Right renal pelvis (tissue), 4 donors: Measurements from ENCODE around the gene CACNA1A. TPM values are rescaled to one million over a fixed set of nuclear protein-coding genes. Genes with fewer than 3 reads are reported as not detected.
"Not testable (repeated sequence)": the region's sequence is repeated elsewhere in the genome, so short reads cannot be mapped to it uniquely, and the experiment has no call there.

ENCODE experiments used
- DNase-seq, 4 donors: peaks; one replicate each; pipeline ENCODE4 v3.0.0-alpha.2; 2013; ENCODE audit warnings: low read depth in 4 of 4, low spot score in 3 of 4, missing footprints in 1 of 4
- polyA plus RNA-seq, 4 donors: library from polyadenylated mRNA; unstranded; fragments of 120-200 nt; gene quantifications; one replicate each; pipeline ENCODE4 v1.2.1, GENCODE V29; 2013; ENCODE audit not compliant: insufficient read length in 4 of 4

CACNA1A gene
- polyA plus RNA-seq, 4 donors, result 1.7 to 3.0 (median 2.2) TPM

DNA sequence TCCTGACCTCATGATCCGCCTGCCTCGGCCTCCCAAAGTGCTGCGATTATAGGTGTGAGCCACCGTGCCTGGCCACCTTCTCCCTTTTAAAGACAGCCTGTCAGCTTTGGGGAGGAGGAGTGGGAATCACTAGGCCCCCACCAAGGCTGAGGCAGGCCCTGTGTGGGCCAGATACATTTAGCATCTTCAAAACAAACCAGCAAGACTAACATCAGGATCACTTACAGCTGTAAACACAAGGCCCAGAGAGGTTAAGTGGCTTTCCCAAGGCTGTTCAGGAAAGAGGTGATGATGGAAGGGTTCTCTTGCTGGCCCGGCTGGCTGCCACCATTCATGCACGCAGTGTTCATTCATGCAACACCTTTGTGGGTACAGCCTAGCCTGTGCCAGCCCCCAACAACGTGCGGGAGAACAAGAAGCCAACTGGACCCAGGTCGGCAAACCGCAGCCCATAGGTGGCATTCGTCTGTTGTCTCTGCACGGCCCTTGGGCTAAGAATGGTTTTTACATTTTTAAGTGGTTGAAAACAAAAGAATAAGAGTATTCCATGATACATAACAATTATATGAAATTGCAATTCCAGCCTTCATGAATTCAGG lies 333.0 kb downstream of the CACNA1A start:
- no peak for DNase-seq

DNA sequence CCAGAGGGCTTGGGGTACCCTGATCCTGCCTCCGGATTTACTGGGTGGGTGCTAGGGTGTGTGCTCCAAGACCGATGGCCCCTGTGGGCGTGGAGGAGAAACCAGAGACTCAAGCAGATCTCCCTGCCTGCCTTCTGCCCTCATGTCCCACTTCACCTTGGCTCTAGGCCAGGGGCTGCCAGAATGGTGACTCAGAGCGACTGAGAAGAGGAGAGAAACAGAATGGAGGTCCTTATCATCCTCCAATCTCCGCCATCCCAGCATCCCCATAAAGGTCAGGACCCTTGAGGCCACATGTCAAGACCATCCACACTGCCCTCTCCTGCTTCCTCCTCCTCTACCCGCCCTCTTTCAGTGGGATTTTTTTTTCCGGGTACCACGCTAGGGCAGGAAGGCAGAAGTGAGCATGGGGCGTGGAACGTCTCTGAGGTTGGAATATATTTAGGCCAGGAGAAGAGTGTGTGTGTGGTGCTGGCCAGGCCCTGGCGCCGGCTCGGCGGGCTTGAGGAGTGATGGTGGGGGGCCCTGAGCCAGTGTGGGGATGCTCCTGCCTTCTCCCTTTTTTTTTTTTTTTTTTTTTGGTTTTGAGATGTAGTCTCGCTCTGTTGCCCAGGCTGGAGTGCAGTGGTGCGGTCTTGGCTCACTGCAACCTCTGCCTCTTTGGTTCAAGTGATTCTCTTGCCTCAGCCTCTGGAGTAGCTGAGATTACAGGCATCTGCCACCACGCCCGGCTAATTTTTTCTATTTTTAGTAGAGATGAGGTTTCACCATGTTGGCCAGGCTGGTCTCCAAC lies 333.7 kb downstream of the CACNA1A start:
- no peak for DNase-seq

DNA sequence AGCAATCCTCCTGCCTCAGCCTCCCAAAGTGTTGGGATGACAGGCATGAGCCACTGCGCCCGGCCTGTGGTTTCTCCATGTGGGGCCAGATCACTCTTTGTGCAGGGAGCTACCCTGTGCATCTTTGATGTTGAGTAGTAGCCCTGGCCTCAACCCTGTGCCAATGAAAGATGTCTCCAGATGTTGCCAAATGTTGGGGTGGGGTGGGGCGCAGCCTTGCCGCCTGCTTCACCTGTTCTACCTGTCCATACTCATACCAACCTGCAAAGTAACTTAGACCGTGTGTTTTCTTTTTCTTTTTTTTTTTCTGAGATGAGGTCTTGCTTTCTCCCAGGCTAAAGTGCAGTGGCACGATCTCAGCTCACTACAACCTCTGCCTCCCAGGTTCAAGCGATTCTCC lies 335.1 kb downstream of the CACNA1A start:
- no peak for DNase-seq

GRCh38 chr19:13169769-13170168 lies 336.5 kb downstream of the CACNA1A start:
- no peak for DNase-seq

DNA sequence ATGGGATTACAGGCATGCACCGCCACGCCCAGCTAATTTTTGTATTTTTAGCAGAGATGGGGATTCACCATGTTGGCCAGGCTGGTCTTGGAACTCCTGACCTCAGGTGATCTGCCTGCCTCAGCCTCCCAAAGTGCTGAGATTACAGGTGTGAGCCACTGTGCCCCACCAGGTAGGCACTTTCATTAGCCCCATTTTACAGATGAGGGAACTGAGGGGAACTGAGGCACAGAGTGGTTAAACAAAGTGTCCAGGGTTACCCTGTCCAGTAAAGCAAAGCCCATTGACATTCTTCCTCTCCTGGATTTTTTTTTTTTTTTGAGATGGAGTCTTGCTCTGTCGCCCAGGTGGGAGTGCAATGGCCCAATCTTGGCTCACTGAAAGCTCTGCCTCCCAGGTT lies 340.1 kb downstream of the CACNA1A start:
- not testable (repeated sequence) for DNase-seq

GRCh38 chr19:13165162-13165997 lies 340.9 kb downstream of the CACNA1A start:
- DNase-seq, result no peak

GRCh38 chr19:13164343-13165161 lies 341.7 kb downstream of the CACNA1A start:
- DNase-seq, result peak in 3 of 4 donors; percentile 71 to 79 (median 77)

GRCh38 chr19:13163609-13164342 lies 342.5 kb downstream of the CACNA1A start:
- DNase-seq, result peak in 3 of 4 donors; percentile 56 to 76 (median 64)

DNA sequence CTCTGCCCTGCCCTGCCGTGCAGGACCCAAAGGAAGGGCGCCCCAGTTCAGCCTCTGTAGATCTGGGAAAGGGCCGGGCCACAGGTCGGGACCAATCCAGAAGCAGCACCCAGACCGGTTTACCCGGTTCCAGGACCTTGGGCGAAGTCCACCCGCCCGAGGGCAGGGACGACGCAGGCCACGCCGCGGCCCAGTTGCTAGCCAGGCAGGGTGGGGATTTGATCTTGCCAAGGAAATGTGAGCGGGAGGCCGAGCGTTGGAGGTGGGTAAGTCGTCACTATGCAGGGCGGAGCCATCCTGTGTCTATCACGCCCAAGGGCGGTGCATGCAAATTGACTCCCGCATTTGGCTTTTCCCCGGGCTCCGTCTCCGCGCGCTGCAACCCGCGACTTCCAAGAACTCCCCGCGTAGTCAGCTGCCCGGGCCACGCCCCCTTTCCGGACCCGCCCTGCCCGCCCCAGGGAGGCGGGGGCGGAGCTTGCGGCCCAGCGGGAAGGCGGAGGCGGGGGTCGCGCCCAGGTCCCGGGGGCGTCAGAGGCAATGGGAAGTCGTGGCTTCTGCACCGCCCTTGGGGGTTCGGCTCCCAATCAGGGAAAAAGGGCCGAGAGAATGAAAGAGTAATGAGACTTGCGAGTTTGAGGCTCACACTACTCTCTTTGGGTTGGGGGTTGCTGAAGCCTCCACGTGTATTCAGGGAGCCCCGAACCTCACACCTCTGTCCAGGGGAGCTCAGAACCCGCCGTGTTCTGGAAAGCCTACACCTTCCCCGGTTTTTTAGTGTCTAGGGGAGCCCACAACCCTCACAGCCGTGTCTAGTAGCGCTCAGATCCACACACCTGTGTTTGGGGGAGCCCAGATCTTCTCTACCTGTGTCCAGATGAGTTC lies 343.3 kb downstream of the CACNA1A start:
- peak; percentile 88 to 95 (median 93) for DNase-seq

GRCh38 chr19:13160557-13160956 lies 345.7 kb downstream of the CACNA1A start:
- DNase-seq, result no peak

DNA sequence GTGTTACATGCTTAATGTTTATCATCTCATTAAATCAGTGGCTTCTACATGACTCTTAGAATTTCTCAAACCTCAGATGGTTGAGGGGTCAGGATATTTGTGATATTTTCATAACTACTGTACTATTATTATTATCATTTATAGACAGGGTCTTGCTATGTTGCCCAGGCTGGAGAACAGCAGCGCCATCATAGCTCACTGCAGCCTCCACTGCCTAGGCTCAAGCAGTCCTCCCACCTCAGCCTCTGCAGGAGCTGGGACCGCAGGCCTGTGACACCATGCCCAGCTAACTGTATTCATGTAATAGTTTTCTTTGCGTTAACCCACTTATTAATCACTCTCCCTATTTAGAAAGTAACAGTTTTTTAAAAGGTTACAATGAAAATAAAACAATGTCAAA lies 346.6 kb downstream of the CACNA1A start:
- DNase-seq, result no peak
